ENCODE results near the gene SLC38A10. TPM values are rescaled to one million over a fixed set of nuclear protein-coding genes. Genes with fewer than 3 reads are reported as not detected.

Gene SLC38A10
- total RNA-seq, 6 donors from 2014 or later, result 90.6 to 208 (median 110) TPM

- no peaks in the 10 kb centered on the region for H3K9me3 ChIP-seq
- peak; percentile 97 to 99 for DNase-seq
- H3K36me3 ChIP-seq, result peaks cover 0 to 15% (median 1%) of the 10 kb centered on the region in 4 donors
- peak within 1 kb of the TSS; percentile 94 to 100 (median 98) for H3K4me3 ChIP-seq
- peak within 1 kb of the TSS; percentile 79 to 89 (median 84) for H3K27ac ChIP-seq
- peak in 3 of 4 donors; percentile 51 to 80 (median 69) for TF ChIP-seq POLR2A (IDR thresholded peaks at IDR 0.05)
- peak; percentile 73 to 78 for TF ChIP-seq POLR2AphosphoS5 (IDR thresholded peaks at IDR 0.05)
- TF ChIP-seq CTCF (IDR thresholded peaks at IDR 0.05), result peak in 4 of 6 experiments; percentile 20 to 34 (median 25)
- no peak for TF ChIP-seq EP300 (IDR thresholded peaks at IDR 0.05)
- no peaks in the 10 kb centered on the region for H3K27me3 ChIP-seq
- 0 to 1% methylated on average over 14 to 25 of the region's 100 CpGs for WGBS, 2 donors
- peaks cover 25 to 54% (median 29%) of the 10 kb centered on the region in 4 donors for H3K4me1 ChIP-seq
- ATAC-seq (ENCODE audit: low FRiP score in 2 of 2), result peak; percentile 98
These were observed 56.0 kb downstream of the SLC38A10 start, which contains the start of the genes NDUFAF8 and TEPSIN for GRCh38 chr17:81238815-81239713. TSS of gene NDUFAF8 (plus strand) at chr17:81239318. CDS start at chr17:81239364, 46 bp downstream. TSS of gene TEPSIN (minus strand) at chr17:81239055. CDS start at chr17:81239033, 22 bp downstream.

DNA sequence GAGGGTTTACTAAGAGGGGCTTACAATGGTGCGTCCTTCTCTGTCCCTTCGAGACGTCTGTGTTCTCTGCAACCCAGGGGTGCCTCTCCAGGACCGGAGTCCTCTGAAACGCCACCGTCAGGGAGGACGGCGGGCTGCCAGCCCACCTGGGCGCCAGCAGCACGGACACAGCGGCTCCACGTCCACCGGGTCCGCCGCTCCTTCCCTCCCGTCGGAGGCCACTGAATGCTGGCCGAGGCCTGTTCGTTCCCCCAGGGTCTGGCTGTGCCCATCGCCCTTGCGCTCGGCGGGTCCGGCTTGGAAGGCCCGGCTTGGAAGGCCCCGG, 56.7 kb downstream of the SLC38A10 start:
- H3K9me3 ChIP-seq, result no peaks in the 10 kb centered on the region
- H3K27me3 ChIP-seq, result no peaks in the 10 kb centered on the region
- ATAC-seq (ENCODE audit: low FRiP score in 2 of 2) (no peak), DNase-seq (no peak)
- TF ChIP-seq EP300 (IDR thresholded peaks at IDR 0.05) (no peak), POLR2AphosphoS5 (IDR thresholded peaks at IDR 0.05) (no peak), POLR2A (IDR thresholded peaks at IDR 0.05) (no peak), CTCF (IDR thresholded peaks at IDR 0.05) (no peak)
- WGBS, 2 donors, result 0% methylated on average over 12 of the region's 26 CpGs; no CpG with 5 or more reads in 1 of the 2 donors
- H3K4me3 ChIP-seq, result peak overlapping the region; percentile 94 to 99 (median 98)
- H3K36me3 ChIP-seq, result peaks cover 0 to 21% (median 5%) of the 10 kb centered on the region in 4 donors
- peaks cover 25 to 54% (median 29%) of the 10 kb centered on the region in 4 donors for H3K4me1 ChIP-seq
- peak overlapping the region; percentile 76 to 80 (median 79) for H3K27ac ChIP-seq

GRCh38 chr17:81237591-81238489, 57.3 kb downstream of the SLC38A10 start:
- TF ChIP-seq POLR2AphosphoS5 (IDR thresholded peaks at IDR 0.05), result no peak
- no peak for TF ChIP-seq EP300 (IDR thresholded peaks at IDR 0.05)
- no peak for TF ChIP-seq CTCF (IDR thresholded peaks at IDR 0.05)
- TF ChIP-seq POLR2A (IDR thresholded peaks at IDR 0.05), result no peak

GRCh38 chr17:81236784-81237183, 58.3 kb downstream of the SLC38A10 start:
- TF ChIP-seq POLR2AphosphoS5 (IDR thresholded peaks at IDR 0.05), result no peak
- no peak for TF ChIP-seq EP300 (IDR thresholded peaks at IDR 0.05)
- TF ChIP-seq CTCF (IDR thresholded peaks at IDR 0.05), result no peak
- no peak for TF ChIP-seq POLR2A (IDR thresholded peaks at IDR 0.05)
- ATAC-seq (ENCODE audit: low FRiP score in 2 of 2) (no peak), DNase-seq (peak in 1 of 2 donors; percentile 81)
- Histone ChIP-seq H3K4me3 (no peak overlapping the region), H3K9me3 (no peaks in the 10 kb centered on the region), H3K36me3 (peaks cover 0 to 38% (median 21%) of the 10 kb centered on the region in 4 donors), H3K27ac (no peak overlapping the region), H3K4me1 (peaks cover 25 to 48% (median 29%) of the 10 kb centered on the region in 4 donors), H3K27me3 (no peaks in the 10 kb centered on the region)
- 91% methylated on average over 20 of the region's 21 CpGs; no CpG with 5 or more reads in 1 of the 2 donors for WGBS, 2 donors

More at GRCh38 chr17:81237591-81238489, 57.3 kb downstream of the SLC38A10 start:
- Histone ChIP-seq H3K4me3 (peak overlapping the region; percentile 94 to 99 (median 98)), H3K4me1 (peaks cover 25 to 54% (median 29%) of the 10 kb centered on the region in 4 donors), H3K36me3 (peaks cover 0 to 27% (median 11%) of the 10 kb centered on the region in 4 donors), H3K9me3 (no peaks in the 10 kb centered on the region), H3K27ac (peak overlapping the region; percentile 76 to 80 (median 79)), H3K27me3 (no peaks in the 10 kb centered on the region)
- ATAC-seq (ENCODE audit: low FRiP score in 2 of 2), result no peak
- DNase-seq, result no peak
- WGBS, 2 donors, result 54 to 76% methylated on average over 27 to 36 of the region's 36 CpGs
